ENCODE results near the gene SLC44A5. TPM values are rescaled to one million over a fixed set of nuclear protein-coding genes. Genes with fewer than 3 reads are reported as not detected.

Gene SLC44A5
- total RNA-seq, 1 experiment from 2014 or later: 2.4 TPM

DNA sequence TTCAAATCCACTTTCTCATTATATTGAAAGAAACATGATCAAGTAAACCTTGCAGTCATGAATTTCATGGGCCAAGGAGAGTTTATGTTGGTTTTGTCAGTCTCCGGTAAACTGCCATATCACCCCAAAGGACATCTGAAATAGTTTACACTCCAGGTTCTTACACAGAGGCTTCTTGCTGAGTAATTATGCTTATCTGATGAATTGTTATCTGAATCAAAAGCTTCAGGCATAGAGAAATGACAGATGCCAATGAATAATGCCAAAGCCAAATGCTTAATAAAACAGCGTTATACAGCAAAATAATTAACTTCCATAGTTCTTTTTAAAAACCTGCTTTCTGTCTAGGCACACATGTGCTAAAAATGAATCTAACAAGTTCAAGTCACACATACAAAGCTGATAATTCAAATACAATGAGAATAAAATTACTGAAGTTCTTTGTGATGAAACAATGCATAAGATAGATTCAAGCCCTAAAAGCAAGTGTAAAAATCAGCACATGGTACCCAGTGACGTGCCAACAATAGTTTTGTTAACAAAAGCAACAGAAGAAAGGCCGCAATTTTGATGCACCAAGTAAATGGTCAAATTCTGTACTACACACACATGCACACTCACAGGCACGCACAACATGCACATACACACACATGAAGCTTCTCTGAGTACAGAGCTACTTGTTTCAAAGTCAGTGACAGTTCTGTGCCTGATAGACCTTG is 109.2 kb downstream of the SLC44A5 start:
- Mint-ChIP-seq H3K9me3 (peaks cover 0 to 3% of the 10 kb centered on the region in 2 experiments; a peak in 2 of 5 replicates), H3K27ac (no peak overlapping the region), H3K27me3 (ENCODE audit: low read depth) (no peaks in the 10 kb centered on the region), H3K4me1 (no peaks in the 10 kb centered on the region), H3K4me3 (no peak overlapping the region), H3K36me3 (ENCODE audit: insufficient read depth in 1 of 3, low read depth in 3 of 3) (no peaks in the 10 kb centered on the region; a peak in 2 of 7 replicates)
- Histone ChIP-seq H3K4me2 (ENCODE audit: insufficient read depth, insufficient read length, low read length) (no peak overlapping the region), H3K4ac (ENCODE audit: low read depth, low read length) (no peak overlapping the region), H2BK12ac (ENCODE audit: insufficient read length, low read depth, low read length) (no peak overlapping the region), H3K27me3 (ENCODE audit: insufficient read depth, low read length) (no peaks in the 10 kb centered on the region), H2BK5ac (ENCODE audit: insufficient read length, low read length) (no peak overlapping the region), H3K23me2 (ENCODE audit: insufficient read length, low read depth, low read length, poor library complexity, severe bottlenecking) (no peaks in the 10 kb centered on the region), H3K14ac (ENCODE audit: insufficient read depth, low read length) (no peak overlapping the region), H2AFZ (ENCODE audit: low read length) (no peak overlapping the region), H3K9me3 (ENCODE audit: control insufficient read depth, low read depth, low read length) (no peaks in the 10 kb centered on the region), H2BK15ac (ENCODE audit: low read depth, low read length) (no peak overlapping the region), H4K8ac (replicated peaks; ENCODE audit: insufficient read length, low read depth, low read length) (no peak overlapping the region), H3T11ph (ENCODE audit: low read length) (no peak overlapping the region), H3K79me2 (ENCODE audit: insufficient read depth, low read length) (no peaks in the 10 kb centered on the region), H3K9ac (ENCODE audit: extremely low read depth, insufficient read length, low read length) (no peak overlapping the region), H3K23ac (ENCODE audit: insufficient read length, low read depth, low read length) (no peak overlapping the region), H4K5ac (ENCODE audit: insufficient read length, low read depth, low read length) (no peak overlapping the region), H3K18ac (ENCODE audit: insufficient read length, low read depth, low read length) (no peak overlapping the region), H3K27ac (ENCODE audit: insufficient read length, low read depth, low read length) (no peak overlapping the region), H2BK120ac (ENCODE audit: low read depth, low read length, poor library complexity, severe bottlenecking) (no peak overlapping the region), H3K56ac (ENCODE audit: insufficient read length, low read depth, low read length) (no peak overlapping the region), H3K79me1 (ENCODE audit: insufficient read depth, low read depth, low read length, poor library complexity, severe bottlenecking) (no peaks in the 10 kb centered on the region), H3K4me1 (ENCODE audit: insufficient read depth, low read length) (no peaks in the 10 kb centered on the region), H4K91ac (ENCODE audit: insufficient read length, low read depth, low read length) (no peak overlapping the region), H2AK5ac (ENCODE audit: insufficient read length, low read length) (no peak overlapping the region), H2BK20ac (ENCODE audit: low read depth, low read length, poor library complexity, severe bottlenecking) (no peak overlapping the region), H4K20me1 (ENCODE audit: control insufficient read depth, insufficient read depth, insufficient read length) (no peaks in the 10 kb centered on the region)
- no peak for DNase-seq
- WGBS (ENCODE audit: extremely low coverage, insufficient read length, low lambda C conversion rate): no CpG with 5 or more reads among the region's 5 CpGs
- TF ChIP-seq, protein P1, sequence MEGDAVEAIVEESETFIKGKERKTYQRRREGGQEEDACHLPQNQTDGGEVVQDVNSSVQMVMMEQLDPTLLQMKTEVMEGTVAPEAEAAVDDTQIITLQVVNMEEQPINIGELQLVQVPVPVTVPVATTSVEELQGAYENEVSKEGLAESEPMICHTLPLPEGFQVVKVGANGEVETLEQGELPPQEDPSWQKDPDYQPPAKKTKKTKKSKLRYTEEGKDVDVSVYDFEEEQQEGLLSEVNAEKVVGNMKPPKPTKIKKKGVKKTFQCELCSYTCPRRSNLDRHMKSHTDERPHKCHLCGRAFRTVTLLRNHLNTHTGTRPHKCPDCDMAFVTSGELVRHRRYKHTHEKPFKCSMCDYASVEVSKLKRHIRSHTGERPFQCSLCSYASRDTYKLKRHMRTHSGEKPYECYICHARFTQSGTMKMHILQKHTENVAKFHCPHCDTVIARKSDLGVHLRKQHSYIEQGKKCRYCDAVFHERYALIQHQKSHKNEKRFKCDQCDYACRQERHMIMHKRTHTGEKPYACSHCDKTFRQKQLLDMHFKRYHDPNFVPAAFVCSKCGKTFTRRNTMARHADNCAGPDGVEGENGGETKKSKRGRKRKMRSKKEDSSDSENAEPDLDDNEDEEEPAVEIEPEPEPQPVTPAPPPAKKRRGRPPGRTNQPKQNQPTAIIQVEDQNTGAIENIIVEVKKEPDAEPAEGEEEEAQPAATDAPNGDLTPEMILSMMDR (conservative IDR thresholded peaks at IDR 0.05): no peak
